ENCODE measurements around the gene RTRAF. TPM values are rescaled to one million over a fixed set of nuclear protein-coding genes. Genes with fewer than 3 reads are reported as not detected.

The RTRAF gene
- total and polyA plus RNA-seq, 4 donors = 21.6 to 119 (median 66.6) TPM

DNA sequence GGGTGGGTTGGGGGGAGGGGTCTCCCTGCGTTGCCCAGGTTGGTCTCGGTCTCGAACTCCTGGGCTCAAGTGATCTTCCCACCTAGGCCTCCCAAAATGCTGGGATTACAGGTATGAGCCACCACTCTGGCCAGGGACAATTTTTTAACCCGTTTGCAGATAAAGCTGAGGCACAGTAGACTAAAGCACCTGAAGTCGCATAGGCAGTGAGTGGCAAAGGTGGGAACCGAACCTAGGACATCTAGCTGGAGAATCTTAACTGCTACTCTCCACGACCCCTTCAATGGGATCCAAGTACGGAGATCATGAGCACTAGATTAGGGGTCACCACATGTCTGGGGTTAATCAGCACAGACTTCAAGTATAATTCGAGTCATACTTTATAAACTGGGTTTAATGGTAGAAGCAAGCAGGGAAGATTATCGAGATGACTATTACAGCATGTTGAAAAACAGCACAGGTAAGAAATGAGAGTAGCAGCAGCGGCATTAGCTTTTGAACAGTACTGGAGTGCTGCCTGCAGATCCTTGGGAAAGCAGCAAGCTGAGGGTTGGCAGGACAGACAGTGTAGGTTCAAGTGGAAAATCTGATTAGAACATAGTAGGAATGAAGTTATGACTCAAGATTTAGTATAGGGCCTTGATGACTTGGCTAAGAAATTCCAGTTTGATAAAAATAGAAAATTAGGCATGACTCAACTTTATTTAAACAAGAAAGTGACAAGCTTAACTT lies 55.6 kb downstream of the RTRAF start:
- TF ChIP-seq YY1 (IDR thresholded peaks at IDR 0.05) (no peak), NR2F2 (IDR thresholded peaks at IDR 0.05) (no peak), FOXA1 (IDR thresholded peaks at IDR 0.05) (no peak), HNF4A (conservative IDR thresholded peaks at IDR 0.05) (no peak), EGR1 (IDR thresholded peaks at IDR 0.05; ENCODE audit: low read depth in 2 of 2) (no peak), JUND (IDR thresholded peaks at IDR 0.05) (no peak)
- TF ChIP-seq, protein P1, sequence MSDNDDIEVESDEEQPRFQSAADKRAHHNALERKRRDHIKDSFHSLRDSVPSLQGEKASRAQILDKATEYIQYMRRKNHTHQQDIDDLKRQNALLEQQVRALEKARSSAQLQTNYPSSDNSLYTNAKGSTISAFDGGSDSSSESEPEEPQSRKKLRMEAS (IDR thresholded peaks at IDR 0.05) = no peak
- TF ChIP-seq, protein P2, sequence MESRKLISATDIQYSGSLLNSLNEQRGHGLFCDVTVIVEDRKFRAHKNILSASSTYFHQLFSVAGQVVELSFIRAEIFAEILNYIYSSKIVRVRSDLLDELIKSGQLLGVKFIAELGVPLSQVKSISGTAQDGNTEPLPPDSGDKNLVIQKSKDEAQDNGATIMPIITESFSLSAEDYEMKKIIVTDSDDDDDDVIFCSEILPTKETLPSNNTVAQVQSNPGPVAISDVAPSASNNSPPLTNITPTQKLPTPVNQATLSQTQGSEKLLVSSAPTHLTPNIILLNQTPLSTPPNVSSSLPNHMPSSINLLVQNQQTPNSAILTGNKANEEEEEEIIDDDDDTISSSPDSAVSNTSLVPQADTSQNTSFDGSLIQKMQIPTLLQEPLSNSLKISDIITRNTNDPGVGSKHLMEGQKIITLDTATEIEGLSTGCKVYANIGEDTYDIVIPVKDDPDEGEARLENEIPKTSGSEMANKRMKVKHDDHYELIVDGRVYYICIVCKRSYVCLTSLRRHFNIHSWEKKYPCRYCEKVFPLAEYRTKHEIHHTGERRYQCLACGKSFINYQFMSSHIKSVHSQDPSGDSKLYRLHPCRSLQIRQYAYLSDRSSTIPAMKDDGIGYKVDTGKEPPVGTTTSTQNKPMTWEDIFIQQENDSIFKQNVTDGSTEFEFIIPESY (IDR thresholded peaks at IDR 0.05) = no peak
- no peaks in the 10 kb centered on the region for H3K9me3 ChIP-seq (ENCODE audit: control insufficient read depth in 4 of 4, low read length in 3 of 4)
- H3K4me3 ChIP-seq (ENCODE audit: low read depth in 1 of 3, low read length in 3 of 3) = no peak overlapping the region
- H3K27ac ChIP-seq (ENCODE audit: low read depth in 1 of 2, low read length in 2 of 2) = peak overlapping the region in 1 of 2 donors; percentile 8
- DNase-seq (ENCODE audit: low spot score) = no peak
- WGBS = 85% methylated on average over 11 of the region's 11 CpGs
- no peaks in the 10 kb centered on the region for H3K4me1 ChIP-seq (ENCODE audit: control insufficient read depth in 4 of 4, insufficient read depth in 4 of 4, low read length in 3 of 4)
- no peaks in the 10 kb centered on the region for H3K27me3 ChIP-seq (ENCODE audit: control insufficient read depth in 4 of 4, insufficient read depth in 4 of 4, low read length in 3 of 4)
- no peaks in the 10 kb centered on the region for H3K36me3 ChIP-seq (ENCODE audit: control insufficient read depth in 4 of 4, insufficient read depth in 3 of 4, low read depth in 1 of 4, low read length in 3 of 4)
- H3K9ac ChIP-seq (ENCODE audit: low read depth in 1 of 2, low read length in 2 of 2) = no peak overlapping the region

DNA sequence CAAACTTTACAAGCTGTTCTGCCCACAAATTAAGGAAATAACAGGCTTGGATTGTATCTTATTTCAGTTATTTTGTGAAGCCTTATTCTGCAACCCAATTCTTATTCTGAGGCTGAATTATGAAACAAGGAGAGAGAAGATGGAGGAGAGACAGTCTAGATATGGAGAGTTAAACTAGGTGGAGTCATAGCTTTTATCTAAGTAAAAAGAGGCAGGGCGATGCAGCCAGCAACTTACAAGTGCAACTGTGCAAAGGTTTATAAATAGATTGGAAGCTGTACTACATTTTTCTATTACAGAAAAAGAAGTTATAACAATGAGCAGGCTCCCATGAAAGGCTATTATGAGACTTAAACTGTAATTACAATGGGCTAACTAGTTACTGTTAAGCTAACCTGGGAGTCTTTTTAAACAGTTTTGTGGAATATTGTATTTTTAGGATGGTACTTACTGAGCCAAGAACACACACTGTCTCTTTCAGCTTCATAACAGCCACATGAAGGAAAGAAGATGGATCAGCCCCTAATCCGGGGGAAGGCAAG lies 57.1 kb downstream of the RTRAF start:
- no peaks in the 10 kb centered on the region for H3K36me3 ChIP-seq (ENCODE audit: control insufficient read depth in 4 of 4, insufficient read depth in 3 of 4, low read depth in 1 of 4, low read length in 3 of 4)
- H3K4me3 ChIP-seq (ENCODE audit: low read depth in 1 of 3, low read length in 3 of 3) = no peak overlapping the region
- no peak for DNase-seq (ENCODE audit: low spot score)
- no peaks in the 10 kb centered on the region for H3K4me1 ChIP-seq (ENCODE audit: control insufficient read depth in 4 of 4, insufficient read depth in 4 of 4, low read length in 3 of 4)
- H3K27ac ChIP-seq (ENCODE audit: low read depth in 1 of 2, low read length in 2 of 2) = no peak overlapping the region
- H3K9me3 ChIP-seq (ENCODE audit: control insufficient read depth in 4 of 4, low read length in 3 of 4) = no peaks in the 10 kb centered on the region
- TF ChIP-seq GABPA (IDR thresholded peaks at IDR 0.05 in 1 of 2, conservative IDR thresholded peaks at IDR 0.05 in 1 of 2) (no peak), SP1 (IDR thresholded peaks at IDR 0.05) (no peak), FOXA1 (IDR thresholded peaks at IDR 0.05) (no peak)
- TF ChIP-seq, protein P3, sequence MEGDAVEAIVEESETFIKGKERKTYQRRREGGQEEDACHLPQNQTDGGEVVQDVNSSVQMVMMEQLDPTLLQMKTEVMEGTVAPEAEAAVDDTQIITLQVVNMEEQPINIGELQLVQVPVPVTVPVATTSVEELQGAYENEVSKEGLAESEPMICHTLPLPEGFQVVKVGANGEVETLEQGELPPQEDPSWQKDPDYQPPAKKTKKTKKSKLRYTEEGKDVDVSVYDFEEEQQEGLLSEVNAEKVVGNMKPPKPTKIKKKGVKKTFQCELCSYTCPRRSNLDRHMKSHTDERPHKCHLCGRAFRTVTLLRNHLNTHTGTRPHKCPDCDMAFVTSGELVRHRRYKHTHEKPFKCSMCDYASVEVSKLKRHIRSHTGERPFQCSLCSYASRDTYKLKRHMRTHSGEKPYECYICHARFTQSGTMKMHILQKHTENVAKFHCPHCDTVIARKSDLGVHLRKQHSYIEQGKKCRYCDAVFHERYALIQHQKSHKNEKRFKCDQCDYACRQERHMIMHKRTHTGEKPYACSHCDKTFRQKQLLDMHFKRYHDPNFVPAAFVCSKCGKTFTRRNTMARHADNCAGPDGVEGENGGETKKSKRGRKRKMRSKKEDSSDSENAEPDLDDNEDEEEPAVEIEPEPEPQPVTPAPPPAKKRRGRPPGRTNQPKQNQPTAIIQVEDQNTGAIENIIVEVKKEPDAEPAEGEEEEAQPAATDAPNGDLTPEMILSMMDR (IDR thresholded peaks at IDR 0.05; ENCODE audit: low read depth, low read length, missing input control) = no peak
- TF ChIP-seq, protein P2 (IDR thresholded peaks at IDR 0.05) = no peak
- H3K9ac ChIP-seq (ENCODE audit: low read depth in 1 of 2, low read length in 2 of 2) = no peak overlapping the region
- H3K27me3 ChIP-seq (ENCODE audit: control insufficient read depth in 4 of 4, insufficient read depth in 4 of 4, low read length in 3 of 4) = no peaks in the 10 kb centered on the region
- 67% methylated on average over 2 of the region's 2 CpGs for WGBS
